SK-N-SH (cell line): ENCODE data around the gene ARHGEF7. TPM values are rescaled to one million over a fixed set of nuclear protein-coding genes. Genes with fewer than 3 reads are reported as not detected.

Experiments used
- CTCF ChIA-PET: fragments of 300-600, 350-600 bp; formaldehyde crosslinking; extraction: SDS; loops from one replicate; lab custom pipeline; 2021; lab: Yijun Ruan, JAX
- POLR2A ChIA-PET: fragments of 350-600 bp; sonication (Branson Sonifier 250); formaldehyde crosslinking; extraction: SDS; loops from one replicate; lab custom pipeline; 2020; ENCODE audit warnings: antibody characterized with exemption, inconsistent platforms; lab: Yijun Ruan, JAX
- DNase-seq: peaks from one replicate; pipeline ENCODE4 v3.0.0; 2012
- H2AFZ ChIP-seq: fragments of 200-600 bp; sonication (generic); 2 replicates; pipeline ENCODE4 v1.8.1; 2016; ENCODE audit warnings: antibody characterized with exemption, mild to moderate bottlenecking, low read depth
- H3F3A ChIP-seq: fragments of 200-600 bp; sonication (generic); replicated peaks from 2 replicates; pipeline ENCODE3; 2016; ENCODE audit warnings: antibody characterized with exemption, mild to moderate bottlenecking; ENCODE audit not compliant: insufficient read depth
- H3K27ac ChIP-seq, 2 experiments: fragments of 200-500 bp in 1 of 2; fragments of 200-600 bp in 1 of 2; sonication (Bioruptor generic) in 1 of 2; sonication (generic), shearing (Covaris generic) in 1 of 2; 2 replicates each; pipeline versions ENCODE4 v1.5.1 to v1.6.1; 2014 to 2016; ENCODE audit warnings: low read depth in 2 of 2, inconsistent platforms in 1 of 2, low read length in 1 of 2, mild to moderate bottlenecking in 1 of 2, mixed read lengths in 1 of 2
- H3K27me3 ChIP-seq: fragments of 200-600 bp; sonication (generic), shearing (Covaris generic); 2 replicates; pipeline ENCODE4 v1.6.1; 2016; ENCODE audit warnings: mixed run types; ENCODE audit not compliant: insufficient read depth
- H3K36me3 ChIP-seq, 2 experiments: fragments of 200-500 bp in 1 of 2; fragments of 200-600 bp in 1 of 2; sonication (Bioruptor generic) in 1 of 2; sonication (generic) in 1 of 2; replicated peaks in 1 of 2; 2 replicates each; pipeline versions ENCODE3 to v1.5.1; 2014 to 2016; ENCODE audit warnings: low read length in 1 of 2, mild to moderate bottlenecking in 1 of 2; ENCODE audit not compliant: insufficient read depth in 2 of 2, control insufficient read depth in 1 of 2
- H3K4me1 ChIP-seq, 2 experiments: fragments of 200-500 bp in 1 of 2; fragments of 200-600 bp in 1 of 2; sonication (Bioruptor generic) in 1 of 2; sonication (generic), shearing (Covaris generic) in 1 of 2; 2 replicates each; pipeline versions ENCODE4 v1.5.1 to v1.6.1; 2014 to 2016; ENCODE audit warnings: low read depth in 1 of 2, low read length in 1 of 2, mixed run types in 1 of 2; ENCODE audit not compliant: insufficient read depth in 2 of 2, control insufficient read depth in 1 of 2
- H3K4me2 ChIP-seq: fragments of 200-600 bp; sonication (generic), shearing (Covaris generic); 2 replicates; pipeline ENCODE4 v1.6.1; 2017; ENCODE audit warnings: mixed run types
- H3K4me3 ChIP-seq, 2 experiments: fragments of 200-500 bp in 1 of 2; fragments of 200-600 bp in 1 of 2; sonication (Bioruptor generic) in 1 of 2; sonication (generic), shearing (Covaris generic) in 1 of 2; 2 replicates each; pipeline versions ENCODE4 v1.5.1 to v1.8.1; 2014 to 2016; ENCODE audit warnings: low read depth in 2 of 2, inconsistent platforms in 1 of 2, low read length in 1 of 2, mild to moderate bottlenecking in 1 of 2, mixed read lengths in 1 of 2, moderate library complexity in 1 of 2
- H3K79me2 ChIP-seq: fragments of 200-600 bp; sonication (generic); 2 replicates; pipeline ENCODE4 v1.8.1; 2017; ENCODE audit warnings: mild to moderate bottlenecking; ENCODE audit not compliant: insufficient read depth
- H3K9ac ChIP-seq: fragments of 200-600 bp; sonication (generic); 2 replicates; pipeline ENCODE4 v1.6.1; 2017; ENCODE audit warnings: mixed run types
- H3K9me2 ChIP-seq: fragments of 200-600 bp; sonication (generic); 2 replicates; pipeline ENCODE4 v1.6.1; 2017; ENCODE audit warnings: mixed run types
- H3K9me3 ChIP-seq: fragments of 200-600 bp; sonication (generic); 2 replicates; pipeline ENCODE4 v1.6.1; 2017; ENCODE audit warnings: mixed run types, mild to moderate bottlenecking, moderate library complexity
- H4K20me1 ChIP-seq: fragments of 200-600 bp; sonication (generic); 2 replicates; pipeline ENCODE4 v1.6.1; 2017; ENCODE audit warnings: mild to moderate bottlenecking, mixed run types; ENCODE audit not compliant: insufficient read depth
- ELF1 ChIP-seq: IDR thresholded peaks from 2 replicates; pipeline ENCODE4 v1.4.0; 2012
- FOXJ3 ChIP-seq: sonication (generic); formaldehyde crosslinking; IDR thresholded peaks from 2 replicates; pipeline ENCODE4 v1.5.1; 2020; ENCODE audit warnings: mild to moderate bottlenecking, missing genetic modification reagents
- GABPA ChIP-seq: IDR thresholded peaks from 2 replicates; pipeline ENCODE4 v1.4.0; 2012; ENCODE audit warnings: low read depth, mild to moderate bottlenecking
- GATA2 ChIP-seq: sonication (generic); formaldehyde crosslinking; IDR thresholded peaks from 2 replicates; pipeline ENCODE4 v1.5.0; 2020; ENCODE audit warnings: mild to moderate bottlenecking, missing genetic modification reagents
- MEF2A ChIP-seq: IDR thresholded peaks from 2 replicates; pipeline ENCODE4 v1.4.0; 2012; ENCODE audit warnings: low read depth, borderline replicate concordance
- RXRA ChIP-seq: IDR thresholded peaks from 2 replicates; pipeline ENCODE4 v1.4.0; 2012; ENCODE audit warnings: low read depth, mild to moderate bottlenecking, borderline replicate concordance
- SIN3A ChIP-seq: IDR thresholded peaks from 2 replicates; pipeline ENCODE4 v1.6.1; 2012; ENCODE audit warnings: low read depth, mild to moderate bottlenecking, low read length, moderate library complexity, borderline replicate concordance
- SMC3 ChIP-seq: IDR thresholded peaks from 2 replicates; pipeline ENCODE4 v1.6.1; 2012; ENCODE audit warnings: low read depth, low read length, improper control_type of control experiment
- WGBS: methylation state at CpG from one replicate; pipeline ENCODE4 v1.1.6; 2017; ENCODE audit warnings: low lambda C conversion rate; 5-methylcytosine and 5-hydroxymethylcytosine counted together
- polyA plus RNA-seq, 3 experiments: library from polyadenylated mRNA; depleted of rRNA; stranded (reverse); fragments of >200 nt; gene quantifications; 2 replicates each; pipeline ENCODE4 v1.2.3, GENCODE V29; 2012
- TF ChIP-seq, protein P1 (sequence below): IDR thresholded peaks from 2 replicates; pipeline ENCODE4 v1.6.1; 2012; ENCODE audit warnings: mild to moderate bottlenecking, low read depth, low read length, moderate library complexity
- TF ChIP-seq, protein P2 (sequence below): IDR thresholded peaks from 2 replicates; pipeline ENCODE4 v1.4.0; 2012; ENCODE audit warnings: low read depth, borderline replicate concordance

Gene ARHGEF7
- polyA plus RNA-seq, 1 of the 3 experiments (the other 2 are of a cell fraction) = 21.6 TPM

GRCh38 chr13:111319521-111319920, 204.4 kb downstream of the ARHGEF7 start (continued):
- TF ChIP-seq GABPA (no peak), GATA2 (CRISPR knock-in tag) (no peak), SMC3 (no peak), ELF1 (no peak), SIN3A (no peak)

GRCh38 chr13:111319998-111320911, 205.1 kb downstream of the ARHGEF7 start, which contains the start of gene TEX29:
Gene TEX29 (plus strand): TSS chr13:111320642. CDS start chr13:111320891, 249 bp downstream.
- no peaks in the 10 kb centered on the region for H3K9me3 ChIP-seq
- H3K36me3 ChIP-seq = no peaks in the 10 kb centered on the region
- no peak within 1 kb of the TSS for H3K27ac ChIP-seq
- H3K4me1 ChIP-seq = peaks cover 0 to 7% of the 10 kb centered on the region in 2 experiments; a peak in 1 of 4 replicates
- POLR2A ChIA-PET = no interaction called here
- CTCF ChIA-PET = no interaction called here
- no peaks in the 10 kb centered on the region for H3F3A ChIP-seq
- WGBS = 64% methylated on average over 29 of the region's 35 CpGs
- no peaks in the 10 kb centered on the region for H3K9me2 ChIP-seq
- no peak within 1 kb of the TSS for H2AFZ ChIP-seq
- peaks cover 22% of the 10 kb centered on the region for H3K27me3 ChIP-seq
- no peak within 1 kb of the TSS for H3K9ac ChIP-seq
- DNase-seq = no peak
- no peaks in the 10 kb centered on the region for H4K20me1 ChIP-seq
- H3K4me3 ChIP-seq = no peak within 1 kb of the TSS
- TF ChIP-seq, protein P1, sequence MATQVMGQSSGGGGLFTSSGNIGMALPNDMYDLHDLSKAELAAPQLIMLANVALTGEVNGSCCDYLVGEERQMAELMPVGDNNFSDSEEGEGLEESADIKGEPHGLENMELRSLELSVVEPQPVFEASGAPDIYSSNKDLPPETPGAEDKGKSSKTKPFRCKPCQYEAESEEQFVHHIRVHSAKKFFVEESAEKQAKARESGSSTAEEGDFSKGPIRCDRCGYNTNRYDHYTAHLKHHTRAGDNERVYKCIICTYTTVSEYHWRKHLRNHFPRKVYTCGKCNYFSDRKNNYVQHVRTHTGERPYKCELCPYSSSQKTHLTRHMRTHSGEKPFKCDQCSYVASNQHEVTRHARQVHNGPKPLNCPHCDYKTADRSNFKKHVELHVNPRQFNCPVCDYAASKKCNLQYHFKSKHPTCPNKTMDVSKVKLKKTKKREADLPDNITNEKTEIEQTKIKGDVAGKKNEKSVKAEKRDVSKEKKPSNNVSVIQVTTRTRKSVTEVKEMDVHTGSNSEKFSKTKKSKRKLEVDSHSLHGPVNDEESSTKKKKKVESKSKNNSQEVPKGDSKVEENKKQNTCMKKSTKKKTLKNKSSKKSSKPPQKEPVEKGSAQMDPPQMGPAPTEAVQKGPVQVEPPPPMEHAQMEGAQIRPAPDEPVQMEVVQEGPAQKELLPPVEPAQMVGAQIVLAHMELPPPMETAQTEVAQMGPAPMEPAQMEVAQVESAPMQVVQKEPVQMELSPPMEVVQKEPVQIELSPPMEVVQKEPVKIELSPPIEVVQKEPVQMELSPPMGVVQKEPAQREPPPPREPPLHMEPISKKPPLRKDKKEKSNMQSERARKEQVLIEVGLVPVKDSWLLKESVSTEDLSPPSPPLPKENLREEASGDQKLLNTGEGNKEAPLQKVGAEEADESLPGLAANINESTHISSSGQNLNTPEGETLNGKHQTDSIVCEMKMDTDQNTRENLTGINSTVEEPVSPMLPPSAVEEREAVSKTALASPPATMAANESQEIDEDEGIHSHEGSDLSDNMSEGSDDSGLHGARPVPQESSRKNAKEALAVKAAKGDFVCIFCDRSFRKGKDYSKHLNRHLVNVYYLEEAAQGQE = no peak
- TF ChIP-seq SMC3 = no peak
- TF ChIP-seq, protein P2, sequence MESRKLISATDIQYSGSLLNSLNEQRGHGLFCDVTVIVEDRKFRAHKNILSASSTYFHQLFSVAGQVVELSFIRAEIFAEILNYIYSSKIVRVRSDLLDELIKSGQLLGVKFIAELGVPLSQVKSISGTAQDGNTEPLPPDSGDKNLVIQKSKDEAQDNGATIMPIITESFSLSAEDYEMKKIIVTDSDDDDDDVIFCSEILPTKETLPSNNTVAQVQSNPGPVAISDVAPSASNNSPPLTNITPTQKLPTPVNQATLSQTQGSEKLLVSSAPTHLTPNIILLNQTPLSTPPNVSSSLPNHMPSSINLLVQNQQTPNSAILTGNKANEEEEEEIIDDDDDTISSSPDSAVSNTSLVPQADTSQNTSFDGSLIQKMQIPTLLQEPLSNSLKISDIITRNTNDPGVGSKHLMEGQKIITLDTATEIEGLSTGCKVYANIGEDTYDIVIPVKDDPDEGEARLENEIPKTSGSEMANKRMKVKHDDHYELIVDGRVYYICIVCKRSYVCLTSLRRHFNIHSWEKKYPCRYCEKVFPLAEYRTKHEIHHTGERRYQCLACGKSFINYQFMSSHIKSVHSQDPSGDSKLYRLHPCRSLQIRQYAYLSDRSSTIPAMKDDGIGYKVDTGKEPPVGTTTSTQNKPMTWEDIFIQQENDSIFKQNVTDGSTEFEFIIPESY = no peak
- no peak for TF ChIP-seq RXRA
- no peak for TF ChIP-seq FOXJ3 (CRISPR knock-in tag)
- TF ChIP-seq MEF2A = no peak
- H3K4me2 ChIP-seq = no peak within 1 kb of the TSS
- no peaks in the 10 kb centered on the region for H3K79me2 ChIP-seq
